Measurements from ENCODE around the gene INHBB.

DNA sequence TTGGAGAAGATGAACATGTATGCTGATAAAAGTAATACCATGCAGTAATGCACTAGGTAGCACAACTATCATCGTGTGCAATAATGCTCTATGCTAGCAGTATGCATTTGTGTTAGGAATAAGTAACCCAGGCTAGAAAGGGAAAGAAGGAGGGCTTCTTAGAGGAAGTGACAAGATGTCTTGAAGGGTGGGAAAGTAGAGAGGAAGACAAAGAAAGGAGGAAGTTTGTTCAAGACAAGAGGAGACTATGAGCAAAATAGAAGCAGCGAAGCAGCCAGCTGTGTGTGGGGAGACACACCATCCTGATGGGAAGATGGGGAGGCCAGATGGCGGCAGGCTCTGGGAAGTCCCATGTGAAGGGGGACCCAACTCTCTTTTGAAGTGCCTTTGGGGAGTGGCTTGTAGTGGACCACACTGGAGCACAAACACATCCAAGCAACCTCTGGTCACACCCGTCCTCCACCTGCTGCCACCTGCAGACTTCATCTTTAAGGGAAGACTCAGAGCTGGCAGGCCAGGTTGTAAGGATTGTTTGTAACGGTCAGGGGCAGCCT, 39.9 kb upstream of the INHBB start:
- TF ChIP-seq POLR2A (IDR thresholded peaks at IDR 0.05), result no peak
- TF ChIP-seq, protein P1, sequence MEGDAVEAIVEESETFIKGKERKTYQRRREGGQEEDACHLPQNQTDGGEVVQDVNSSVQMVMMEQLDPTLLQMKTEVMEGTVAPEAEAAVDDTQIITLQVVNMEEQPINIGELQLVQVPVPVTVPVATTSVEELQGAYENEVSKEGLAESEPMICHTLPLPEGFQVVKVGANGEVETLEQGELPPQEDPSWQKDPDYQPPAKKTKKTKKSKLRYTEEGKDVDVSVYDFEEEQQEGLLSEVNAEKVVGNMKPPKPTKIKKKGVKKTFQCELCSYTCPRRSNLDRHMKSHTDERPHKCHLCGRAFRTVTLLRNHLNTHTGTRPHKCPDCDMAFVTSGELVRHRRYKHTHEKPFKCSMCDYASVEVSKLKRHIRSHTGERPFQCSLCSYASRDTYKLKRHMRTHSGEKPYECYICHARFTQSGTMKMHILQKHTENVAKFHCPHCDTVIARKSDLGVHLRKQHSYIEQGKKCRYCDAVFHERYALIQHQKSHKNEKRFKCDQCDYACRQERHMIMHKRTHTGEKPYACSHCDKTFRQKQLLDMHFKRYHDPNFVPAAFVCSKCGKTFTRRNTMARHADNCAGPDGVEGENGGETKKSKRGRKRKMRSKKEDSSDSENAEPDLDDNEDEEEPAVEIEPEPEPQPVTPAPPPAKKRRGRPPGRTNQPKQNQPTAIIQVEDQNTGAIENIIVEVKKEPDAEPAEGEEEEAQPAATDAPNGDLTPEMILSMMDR (IDR thresholded peaks at IDR 0.05), result no peak
- TF ChIP-seq POLR2AphosphoS5 (IDR thresholded peaks at IDR 0.05), result no peak

All from transverse colon (tissue), 4 donors.